HG02870 (cell line): ENCODE measurements around the gene ABCC6.
"Not testable (repeated sequence)": the region's sequence is repeated elsewhere in the genome, so short reads cannot be mapped to it uniquely, and the experiment has no call there.

Experiments
- ATAC-seq: cut with Tn5 transposase; IDR thresholded peaks from one replicate; pipeline ENCODE4 v1.9.1; 2021; ENCODE audit warnings: mild to moderate bottlenecking, moderate library complexity; ENCODE audit not compliant: unreplicated experiment

Gene ABCC6

GRCh38 chr16:16223662-16224241, 458 bp upstream of the ABCC6 start:
- not testable (repeated sequence) for ATAC-seq

GRCh38 chr16:16221382-16221781, 1.9 kb downstream of the ABCC6 start:
- not testable (repeated sequence) for ATAC-seq

- not testable (repeated sequence) for ATAC-seq
These were observed 2.8 kb downstream of the ABCC6 start for GRCh38 chr16:16220449-16220848.

GRCh38 chr16:16218787-16219186, 4.5 kb downstream of the ABCC6 start:
- not testable (repeated sequence) for ATAC-seq

GRCh38 chr16:16218349-16218748, 4.9 kb downstream of the ABCC6 start:
- not testable (repeated sequence) for ATAC-seq

- not testable (repeated sequence) for ATAC-seq
These were observed 9.4 kb downstream of the ABCC6 start for GRCh38 chr16:16213863-16214293.

- ATAC-seq = not testable (repeated sequence)
These were observed 11.9 kb downstream of the ABCC6 start for GRCh38 chr16:16211404-16211803.

- not testable (repeated sequence) for ATAC-seq
These were observed 14.8 kb downstream of the ABCC6 start for GRCh38 chr16:16208461-16208860.

- ATAC-seq = not testable (repeated sequence)
These were observed 15.4 kb downstream of the ABCC6 start for GRCh38 chr16:16207787-16208334.

- ATAC-seq = not testable (repeated sequence)
These were observed 16.1 kb downstream of the ABCC6 start for GRCh38 chr16:16207097-16207786.

GRCh38 chr16:16205864-16206263, 17.4 kb downstream of the ABCC6 start:
- not testable (repeated sequence) for ATAC-seq

GRCh38 chr16:16204552-16204951, 18.7 kb downstream of the ABCC6 start:
- ATAC-seq = not testable (repeated sequence)

- ATAC-seq = not testable (repeated sequence)
These were observed 19.8 kb downstream of the ABCC6 start for GRCh38 chr16:16203494-16203893.

- not testable (repeated sequence) for ATAC-seq
These were observed 20.7 kb downstream of the ABCC6 start for GRCh38 chr16:16202400-16203143.

GRCh38 chr16:16201880-16202279, 21.4 kb downstream of the ABCC6 start:
- not testable (repeated sequence) for ATAC-seq

GRCh38 chr16:16200391-16200790, 22.9 kb downstream of the ABCC6 start:
- ATAC-seq = not testable (repeated sequence)

- ATAC-seq = not testable (repeated sequence)
These were observed 23.9 kb downstream of the ABCC6 start for GRCh38 chr16:16199428-16199827.

- ATAC-seq = no peak
These were observed 25.3 kb downstream of the ABCC6 start for GRCh38 chr16:16197966-16198365.

- ATAC-seq = no peak
These were observed 26.0 kb downstream of the ABCC6 start for GRCh38 chr16:16197331-16197730.

GRCh38 chr16:16196099-16196498, 27.2 kb downstream of the ABCC6 start:
- no peak for ATAC-seq

GRCh38 chr16:16191493-16192167, 31.7 kb downstream of the ABCC6 start:
- no peak for ATAC-seq
